Dendritic cell treated with granulocyte-macrophage colony-stimulating factor and Interleukin-4, amounts not matched to agents 40 ng/mL and 50 ng/mL, for 4 days (primary cell): Measurements from ENCODE around the gene CALCOCO1.
"Not testable (repeated sequence)": the region's sequence is repeated elsewhere in the genome, so short reads cannot be mapped to it uniquely, and the experiment has no call there.

ENCODE experiments used
- H3K27ac Mint-ChIP-seq: one replicate; pipeline ENCODE4 v1.8.0; 2022; ENCODE audit warnings: mild to moderate bottlenecking, mixed read lengths
- H3K27me3 Mint-ChIP-seq: one replicate; pipeline ENCODE4 v1.8.0; 2022; ENCODE audit warnings: mild to moderate bottlenecking, mixed read lengths
- H3K36me3 Mint-ChIP-seq: one replicate; pipeline ENCODE4 v1.8.0; 2022; ENCODE audit warnings: low read depth, mixed read lengths
- H3K4me1 Mint-ChIP-seq: one replicate; pipeline ENCODE4 v1.8.0; 2022; ENCODE audit warnings: low read depth, mixed read lengths
- H3K4me3 Mint-ChIP-seq: one replicate; pipeline ENCODE4 v1.8.0; 2022; ENCODE audit warnings: mild to moderate bottlenecking, moderate library complexity, mixed read lengths
- H3K9me3 Mint-ChIP-seq: one replicate; pipeline ENCODE4 v1.8.0; 2022; ENCODE audit warnings: mixed read lengths
- intact Hi-C: fragments of 100-400 bp; cut with micrococcal nuclease; formaldehyde crosslinking; loops from one replicate; pipeline ENCODE4 v1.15.0; 2022

CALCOCO1 gene, protein sequence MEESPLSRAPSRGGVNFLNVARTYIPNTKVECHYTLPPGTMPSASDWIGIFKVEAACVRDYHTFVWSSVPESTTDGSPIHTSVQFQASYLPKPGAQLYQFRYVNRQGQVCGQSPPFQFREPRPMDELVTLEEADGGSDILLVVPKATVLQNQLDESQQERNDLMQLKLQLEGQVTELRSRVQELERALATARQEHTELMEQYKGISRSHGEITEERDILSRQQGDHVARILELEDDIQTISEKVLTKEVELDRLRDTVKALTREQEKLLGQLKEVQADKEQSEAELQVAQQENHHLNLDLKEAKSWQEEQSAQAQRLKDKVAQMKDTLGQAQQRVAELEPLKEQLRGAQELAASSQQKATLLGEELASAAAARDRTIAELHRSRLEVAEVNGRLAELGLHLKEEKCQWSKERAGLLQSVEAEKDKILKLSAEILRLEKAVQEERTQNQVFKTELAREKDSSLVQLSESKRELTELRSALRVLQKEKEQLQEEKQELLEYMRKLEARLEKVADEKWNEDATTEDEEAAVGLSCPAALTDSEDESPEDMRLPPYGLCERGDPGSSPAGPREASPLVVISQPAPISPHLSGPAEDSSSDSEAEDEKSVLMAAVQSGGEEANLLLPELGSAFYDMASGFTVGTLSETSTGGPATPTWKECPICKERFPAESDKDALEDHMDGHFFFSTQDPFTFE

GRCh38 chr12:53727310-53728041, at the start of gene CALCOCO1:
TSS of gene CALCOCO1 (minus strand) at chr12:53727452. CDS start at chr12:53725242, 2,210 bp downstream.
- Mint-ChIP-seq H3K4me3 (peak within 1 kb of the TSS; percentile 98), H3K9me3 (no peaks in the 10 kb centered on the region), H3K27ac (peak within 1 kb of the TSS; percentile 87), H3K4me1 (peaks cover 23% of the 10 kb centered on the region), H3K27me3 (peaks cover 6% of the 10 kb centered on the region), H3K36me3 (peaks cover 39% of the 10 kb centered on the region)
- intact Hi-C loops, result loop anchor here (5.0 kb wide), 1 partner anchor 275 kb away; the partner anchor contains the start of gene PCBP2

DNA sequence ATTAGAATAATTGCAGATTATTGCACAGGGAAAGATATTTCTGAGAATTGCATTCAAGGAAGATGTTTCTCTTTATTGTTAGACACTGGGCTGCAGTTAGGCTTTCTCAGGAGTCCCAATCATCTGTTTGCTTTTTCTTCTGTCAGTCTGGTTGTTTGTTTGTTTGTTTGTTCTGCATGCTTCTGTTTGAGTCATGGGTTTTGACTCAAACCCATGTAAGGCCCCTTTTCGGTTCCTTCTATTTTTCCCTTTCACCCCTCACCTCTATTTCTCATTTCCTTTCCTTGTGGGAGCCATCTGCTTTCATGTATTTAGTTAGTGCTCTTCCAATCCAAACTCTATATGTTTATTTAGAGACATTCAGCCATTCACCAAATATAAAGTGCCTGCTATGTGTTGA, 49.6 kb upstream of the CALCOCO1 start:
- Mint-ChIP-seq H3K4me3 (no peak overlapping the region), H3K4me1 (no peaks in the 10 kb centered on the region), H3K27ac (no peak overlapping the region), H3K27me3 (peaks cover 63% of the 10 kb centered on the region), H3K36me3 (no peaks in the 10 kb centered on the region), H3K9me3 (no peaks in the 10 kb centered on the region)
- intact Hi-C loops, result no loop called here

DNA sequence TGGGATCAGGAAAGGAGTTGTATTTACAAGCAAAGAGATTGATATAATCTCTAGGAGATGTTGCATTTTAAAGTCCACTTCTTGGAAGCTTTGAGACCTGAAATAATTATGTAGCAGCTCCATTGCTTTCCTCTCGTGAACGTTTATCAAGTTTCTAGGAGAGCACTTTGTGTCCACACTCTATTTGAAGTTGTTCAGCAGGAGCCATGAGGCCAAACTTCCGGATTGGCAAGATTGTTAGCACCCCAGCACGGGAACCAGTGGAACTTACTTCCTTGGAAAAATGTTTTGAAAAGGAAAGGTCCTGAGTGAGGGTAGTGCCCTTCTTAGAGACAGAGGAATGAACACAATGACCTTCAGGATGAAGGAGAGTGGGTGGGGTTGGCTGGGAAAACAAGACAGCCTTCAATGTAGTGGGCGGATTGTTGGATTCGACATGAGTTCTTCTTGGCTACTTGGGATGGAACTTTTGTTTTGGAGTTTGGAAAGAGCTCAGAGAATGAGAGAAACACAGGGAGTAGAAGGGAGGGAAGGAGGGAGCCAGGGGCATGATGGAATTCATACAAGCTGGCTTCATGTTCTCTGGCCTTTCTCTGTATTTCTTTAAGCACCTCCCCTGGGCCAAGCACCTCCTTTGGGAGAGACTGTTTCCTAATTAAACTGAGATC, 48.4 kb upstream of the CALCOCO1 start:
- Mint-ChIP-seq H3K27ac (no peak overlapping the region), H3K36me3 (no peaks in the 10 kb centered on the region), H3K4me3 (no peak overlapping the region), H3K27me3 (peaks cover 65% of the 10 kb centered on the region), H3K4me1 (no peaks in the 10 kb centered on the region), H3K9me3 (no peaks in the 10 kb centered on the region)
- intact Hi-C loops, result no loop called here

DNA sequence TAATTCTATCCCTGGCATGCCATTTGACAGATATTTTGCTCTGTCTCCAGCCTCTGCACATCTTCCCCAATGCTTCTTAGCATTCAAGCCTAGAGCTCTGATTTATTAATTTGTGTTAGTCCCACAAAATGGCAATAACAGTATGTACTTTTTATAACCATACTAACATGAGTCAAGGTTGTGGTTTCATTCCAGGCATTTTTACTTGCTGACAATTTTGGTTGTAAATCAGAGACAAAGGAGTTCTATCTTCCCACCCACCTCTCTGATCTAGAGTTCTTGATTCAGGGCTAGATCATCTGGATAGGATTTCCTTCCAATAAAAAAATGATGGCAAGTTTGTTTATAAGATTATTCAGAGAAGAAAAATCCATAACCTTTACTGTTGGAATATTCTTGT, 43.0 kb upstream of the CALCOCO1 start:
- no peak overlapping the region for H3K4me3 Mint-ChIP-seq
- H3K4me1 Mint-ChIP-seq, result no peaks in the 10 kb centered on the region
- no peaks in the 10 kb centered on the region for H3K9me3 Mint-ChIP-seq
- no peaks in the 10 kb centered on the region for H3K36me3 Mint-ChIP-seq
- intact Hi-C loops, result no loop called here
- peaks cover 74% of the 10 kb centered on the region for H3K27me3 Mint-ChIP-seq
- no peak overlapping the region for H3K27ac Mint-ChIP-seq

- no peaks in the 10 kb centered on the region for H3K9me3 Mint-ChIP-seq
- no peak overlapping the region for H3K4me3 Mint-ChIP-seq
- H3K36me3 Mint-ChIP-seq, result no peaks in the 10 kb centered on the region
- peaks cover 78% of the 10 kb centered on the region for H3K27me3 Mint-ChIP-seq
- intact Hi-C loops, result no loop called here
- H3K27ac Mint-ChIP-seq, result no peak overlapping the region
- H3K4me1 Mint-ChIP-seq, result no peaks in the 10 kb centered on the region
Observed at GRCh38 chr12:53768976-53769375, 41.7 kb upstream of the CALCOCO1 start.

GRCh38 chr12:53766881-53767280, 39.6 kb upstream of the CALCOCO1 start:
- intact Hi-C loops, result no loop called here
- Mint-ChIP-seq H3K9me3 (no peaks in the 10 kb centered on the region), H3K4me1 (no peaks in the 10 kb centered on the region), H3K27me3 (peaks cover 79% of the 10 kb centered on the region), H3K4me3 (no peak overlapping the region), H3K27ac (no peak overlapping the region), H3K36me3 (no peaks in the 10 kb centered on the region)

- Mint-ChIP-seq H3K27ac (no peak overlapping the region), H3K36me3 (no peaks in the 10 kb centered on the region), H3K9me3 (no peaks in the 10 kb centered on the region), H3K4me1 (no peaks in the 10 kb centered on the region), H3K4me3 (no peak overlapping the region), H3K27me3 (peaks cover 77% of the 10 kb centered on the region)
- intact Hi-C loops, result no loop called here
Observed at GRCh38 chr12:53765891-53766290, 38.6 kb upstream of the CALCOCO1 start.

DNA sequence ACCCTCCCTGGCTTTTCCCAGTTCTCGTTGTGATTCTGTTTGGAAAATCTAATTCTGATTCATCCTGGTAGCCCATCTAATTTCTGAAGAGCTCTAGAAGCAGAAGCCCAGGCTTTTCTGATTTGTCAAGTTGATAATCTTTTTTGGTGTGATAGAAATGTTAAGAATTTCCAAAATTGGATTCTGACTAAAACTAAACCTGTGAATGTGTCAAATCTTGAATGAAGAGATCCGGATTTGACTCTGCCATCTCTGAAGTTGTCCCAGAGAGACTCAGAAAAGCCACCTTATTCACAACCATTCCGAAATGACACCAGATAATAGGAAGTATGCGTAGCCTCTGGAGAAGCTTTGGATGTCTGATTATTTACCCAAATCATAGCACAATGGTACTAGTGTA, 37.4 kb upstream of the CALCOCO1 start:
- H3K9me3 Mint-ChIP-seq, result no peaks in the 10 kb centered on the region
- no peak overlapping the region for H3K27ac Mint-ChIP-seq
- no peak overlapping the region for H3K4me3 Mint-ChIP-seq
- no peaks in the 10 kb centered on the region for H3K4me1 Mint-ChIP-seq
- intact Hi-C loops, result no loop called here
- H3K36me3 Mint-ChIP-seq, result no peaks in the 10 kb centered on the region
- H3K27me3 Mint-ChIP-seq, result peaks cover 78% of the 10 kb centered on the region

GRCh38 chr12:53762793-53763192, 35.5 kb upstream of the CALCOCO1 start:
- peaks cover 11% of the 10 kb centered on the region for H3K4me1 Mint-ChIP-seq
- H3K27ac Mint-ChIP-seq, intact Hi-C loops, H3K36me3 Mint-ChIP-seq, H3K9me3 Mint-ChIP-seq, H3K4me3 Mint-ChIP-seq: not testable (repeated sequence)
- H3K27me3 Mint-ChIP-seq, result peaks cover 84% of the 10 kb centered on the region

DNA sequence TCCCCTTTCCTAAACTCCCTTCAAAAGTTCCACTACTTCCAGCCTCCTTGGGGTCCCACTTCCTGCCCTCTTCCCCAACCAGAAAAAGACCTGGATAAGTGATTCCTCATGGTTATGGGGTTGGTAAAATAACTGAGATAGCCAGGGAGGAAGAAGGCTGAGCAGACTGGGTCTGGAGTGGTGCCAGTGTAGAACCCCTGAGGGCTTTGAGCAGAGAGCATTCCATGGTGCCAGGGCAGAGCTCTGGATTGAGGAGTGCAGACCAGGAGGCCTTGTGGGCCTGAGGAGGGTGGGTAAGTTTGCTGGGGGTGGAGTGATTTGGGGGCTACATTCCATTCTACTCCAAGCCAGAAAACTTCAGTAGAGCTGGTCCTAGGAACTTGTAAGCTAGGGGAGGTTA, 34.1 kb upstream of the CALCOCO1 start:
- Mint-ChIP-seq H3K36me3 (no peaks in the 10 kb centered on the region), H3K9me3 (no peaks in the 10 kb centered on the region), H3K4me3 (no peak overlapping the region), H3K27me3 (peaks cover 80% of the 10 kb centered on the region), H3K27ac (no peak overlapping the region), H3K4me1 (peaks cover 19% of the 10 kb centered on the region)
- intact Hi-C loops, result no loop called here

- no peak overlapping the region for H3K27ac Mint-ChIP-seq
- intact Hi-C loops, result no loop called here
- H3K4me1 Mint-ChIP-seq, result peaks cover 20% of the 10 kb centered on the region
- no peak overlapping the region for H3K4me3 Mint-ChIP-seq
- H3K27me3 Mint-ChIP-seq, result peaks cover 64% of the 10 kb centered on the region
- H3K36me3 Mint-ChIP-seq, result no peaks in the 10 kb centered on the region
- no peaks in the 10 kb centered on the region for H3K9me3 Mint-ChIP-seq
Observed at GRCh38 chr12:53759261-53759660, 32.0 kb upstream of the CALCOCO1 start.

DNA sequence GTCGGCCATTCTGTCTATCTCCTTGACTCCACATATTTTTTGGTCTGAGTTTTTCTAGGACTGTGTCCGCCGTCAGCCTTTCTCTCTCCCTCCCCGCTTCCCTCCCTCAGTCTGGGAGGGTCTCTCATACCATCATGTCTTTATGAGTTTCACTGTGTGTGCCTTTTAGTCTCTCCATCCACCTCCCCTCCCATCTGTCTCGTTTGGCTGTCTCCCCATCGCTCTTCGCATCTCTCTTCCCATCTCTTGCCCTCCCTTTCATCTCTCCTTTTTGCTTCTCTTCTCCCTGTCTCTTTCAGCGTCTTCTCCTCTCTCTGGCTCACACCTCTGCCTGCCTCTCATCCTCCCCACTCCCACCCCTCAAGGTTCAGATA, 31.5 kb upstream of the CALCOCO1 start:
- intact Hi-C loops, result no loop called here
- no peaks in the 10 kb centered on the region for H3K36me3 Mint-ChIP-seq
- no peak overlapping the region for H3K4me3 Mint-ChIP-seq
- no peaks in the 10 kb centered on the region for H3K9me3 Mint-ChIP-seq
- H3K27ac Mint-ChIP-seq, result no peak overlapping the region
- H3K4me1 Mint-ChIP-seq, result peaks cover 20% of the 10 kb centered on the region
- H3K27me3 Mint-ChIP-seq, result peaks cover 59% of the 10 kb centered on the region

DNA sequence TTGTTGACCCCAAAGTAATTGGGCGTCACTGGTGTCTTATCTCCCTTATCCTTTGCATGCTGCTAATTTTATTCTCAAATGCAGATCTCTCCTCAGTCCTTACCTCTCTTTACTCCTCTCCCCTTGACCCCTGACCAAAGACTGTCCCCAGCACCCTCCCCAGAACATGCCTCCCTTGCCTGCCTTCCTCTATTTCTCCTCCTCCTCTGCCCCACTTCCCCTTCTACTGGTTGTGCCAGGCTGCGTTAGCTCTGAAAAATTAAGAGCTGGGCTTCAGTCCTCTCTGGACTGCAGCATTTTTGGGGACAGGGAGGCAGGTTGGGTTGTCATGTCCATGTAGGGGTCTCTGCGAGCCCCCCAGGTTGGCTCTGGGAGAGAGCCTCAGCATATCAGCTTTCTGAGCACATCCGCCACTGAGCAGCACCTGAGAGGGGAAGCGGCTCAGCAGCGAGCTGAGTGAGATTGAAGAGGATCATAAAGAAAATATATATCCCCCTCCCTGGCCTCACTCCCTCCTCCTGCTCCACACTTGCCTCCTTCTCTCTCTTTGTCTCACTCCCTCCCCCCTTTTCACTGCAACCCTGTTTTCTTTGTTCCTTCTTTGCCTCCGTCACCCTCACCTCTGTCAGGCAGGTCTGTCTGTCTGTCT, 31.0 kb upstream of the CALCOCO1 start:
- intact Hi-C loops, result no loop called here
- Mint-ChIP-seq H3K27me3 (peaks cover 54% of the 10 kb centered on the region), H3K4me1 (peaks cover 20% of the 10 kb centered on the region), H3K36me3 (no peaks in the 10 kb centered on the region), H3K27ac (no peak overlapping the region), H3K4me3 (no peak overlapping the region), H3K9me3 (no peaks in the 10 kb centered on the region)
